Adrenal gland (tissue), 12 donors: ENCODE measurements around the gene ARHGEF28. TPM values are rescaled to one million over a fixed set of nuclear protein-coding genes. Genes with fewer than 3 reads are reported as not detected.

ENCODE experiments used
- DNase-seq, 7 donors: peaks; one replicate each; pipeline ENCODE4 v3.0.0-alpha.2; 2019 to 2020
- H3K27ac ChIP-seq, 5 donors: fragments of 200-600 bp; sonication (generic) in 4 of 5; 1 replicate in 3 of 5; 2 replicates in 2 of 5; pipeline versions ENCODE4 v1.5.1 to v1.8.0; 2016 to 2020; ENCODE audit warnings: mild to moderate bottlenecking in 1 of 5
- H3K27me3 ChIP-seq: fragments of 200-600 bp; 2 replicates; pipeline ENCODE4 v1.8.0; 2021
- H3K36me3 ChIP-seq, 2 donors: fragments of 200-600 bp; replicated peaks in 1 of 2; 1 replicate in 1 of 2; 2 replicates in 1 of 2; pipeline versions ENCODE4 v1.5.1 to v1.8.0; 2018 to 2022
- H3K4me1 ChIP-seq, 2 donors: fragments of 200-600 bp; replicated peaks in 1 of 2; 1 replicate in 1 of 2; 2 replicates in 1 of 2; pipeline versions ENCODE4 v1.5.1 to v1.8.0; 2018 to 2021
- H3K4me3 ChIP-seq, 4 donors: fragments of 200-600 bp; sonication (generic) in 3 of 4; one replicate each; pipeline ENCODE4 v1.5.1; 2016 to 2018
- H3K9me3 ChIP-seq, 3 donors: fragments of 200-600 bp; sonication (generic) in 1 of 3; replicated peaks in 1 of 3; 1 replicate in 2 of 3; 2 replicates in 1 of 3; pipeline versions ENCODE4 v1.5.1 to v1.8.0; 2016 to 2021
- CTCF ChIP-seq, 6 experiments: fragments of 450-650 bp in 4 of 6; fragments of 200-600 bp in 2 of 6; sonication (generic) in 1 of 6; IDR thresholded peaks; 1 replicate in 5 of 6; 2 replicates in 1 of 6; pipeline versions ENCODE4 v1.5.1 to v1.8.0; 2016 to 2021; ENCODE audit warnings: antibody characterized with exemption in 6 of 6, mild to moderate bottlenecking in 2 of 6, moderate library complexity in 1 of 6
- POLR2A ChIP-seq, 2 donors: fragments of 450-650 bp; IDR thresholded peaks; one replicate each; pipeline ENCODE4 v1.6.1; 2017; ENCODE audit warnings: antibody characterized with exemption in 2 of 2, mild to moderate bottlenecking in 2 of 2, moderate library complexity in 1 of 2
- WGBS, 4 donors: extraction: QIAGEN DNeasy Blood & Tissue Kit in 2 of 4; methylation state at CpG; one replicate each; pipeline versions ENCODE4 v1.1.5 to v1.1.7; 2013 to 2017; 5-methylcytosine and 5-hydroxymethylcytosine counted together
- intact Hi-C, 2 donors: fragments of 100-400 bp; cut with DNase I; formaldehyde crosslinking; loops; one replicate each; pipeline versions ENCODE4 v1.14.1 to v1.15.0; 2022 to 2023
- polyA plus RNA-seq, 3 donors: library from polyadenylated mRNA; stranded (reverse); fragments of 200-250 nt in 2 of 3; fragments of 350-450 nt in 1 of 3; fragmentation: Illumina TruSeq in 1 of 3; extraction: RNeasy Lipid Tissue Mini Kit (QIAGEN cat#74804) in 1 of 3; gene quantifications; one replicate each; pipeline ENCODE4 v1.2.3, GENCODE V29; 2013 to 2014
- total RNA-seq, 9 donors: library from RNA; depleted of rRNA in 4 of 9; stranded (reverse); fragments of >200 nt in 4 of 9; fragments of 120-200 nt in 1 of 9; fragmentation: NEBNext Ultra II Directional in 1 of 9; extraction: Animal tissue kit (Norgen Biotek cat#: 25700) in 1 of 9; gene quantifications; one replicate each; pipeline versions ENCODE4 v1.1.0 to v1.2.4, GENCODE V29; 2013 to 2023
- donor health status: healthy with polysubstance abuse.
- donor health status: Bipolar disorder and iron deficiency.
- donor health status: DM: yes; HTN: yes; CAD: no.
- donor health status: DM: no; HTN: no; CAD: no.
- donor health status: DM: no; HTN: no; CAD: no.
- donor health status: DM: yes; HTN: yes; CAD: no.

ARHGEF28 gene
- total and polyA plus RNA-seq, 12 donors, result 25.3 to 138 (median 42.4) TPM

- peak overlapping the region in 3 of 5 donors; percentile 90 to 91 (median 90) for H3K27ac ChIP-seq
- no peaks in the 10 kb centered on the region for H3K27me3 ChIP-seq
- no peaks in the 10 kb centered on the region for H3K9me3 ChIP-seq
- peaks cover 41 to 60% of the 10 kb centered on the region in 2 donors for H3K4me1 ChIP-seq
- DNase-seq, result no peak
- TF ChIP-seq POLR2A (IDR thresholded peaks at IDR 0.05) (no peak), CTCF (IDR thresholded peaks at IDR 0.05) (no peak)
- 40 to 67% (median 55%) methylated on average over 14 of the region's 14 CpGs for WGBS, 4 donors
- H3K4me3 ChIP-seq, result peak overlapping the region in 3 of 4 donors; percentile 64 to 92 (median 74)
- no peaks in the 10 kb centered on the region for H3K36me3 ChIP-seq
- intact Hi-C loops, result no loop called here
Observed at GRCh38 chr5:73626814-73627313, 868 bp downstream of the ARHGEF28 start.

- Histone ChIP-seq H3K27me3 (no peaks in the 10 kb centered on the region), H3K36me3 (no peaks in the 10 kb centered on the region), H3K4me1 (peaks cover 33 to 56% of the 10 kb centered on the region in 2 donors), H3K4me3 (no peak overlapping the region), H3K27ac (no peak overlapping the region), H3K9me3 (no peaks in the 10 kb centered on the region)
- DNase-seq, result no peak
- intact Hi-C loops, result no loop called here
- TF ChIP-seq CTCF (IDR thresholded peaks at IDR 0.05) (no peak), POLR2A (IDR thresholded peaks at IDR 0.05) (no peak)
Observed at GRCh38 chr5:73629456-73629855, 3.5 kb downstream of the ARHGEF28 start.

- no peak for TF ChIP-seq CTCF (IDR thresholded peaks at IDR 0.05)
- no peak for TF ChIP-seq POLR2A (IDR thresholded peaks at IDR 0.05)
Observed at GRCh38 chr5:73630765-73631164, 4.8 kb downstream of the ARHGEF28 start.

GRCh38 chr5:73631500-73631899, 5.5 kb downstream of the ARHGEF28 start:
- no peaks in the 10 kb centered on the region for H3K9me3 ChIP-seq
- H3K4me3 ChIP-seq, result no peak overlapping the region
- no peaks in the 10 kb centered on the region for H3K36me3 ChIP-seq
- intact Hi-C loops, result no loop called here
- peaks cover 24 to 56% of the 10 kb centered on the region in 2 donors for H3K4me1 ChIP-seq
- no peaks in the 10 kb centered on the region for H3K27me3 ChIP-seq
- TF ChIP-seq POLR2A (IDR thresholded peaks at IDR 0.05) (no peak), CTCF (IDR thresholded peaks at IDR 0.05) (no peak)
- DNase-seq, result no peak
- peak overlapping the region in 2 of 5 donors; percentile 1 to 9 for H3K27ac ChIP-seq

More at GRCh38 chr5:73630765-73631164, 4.8 kb downstream of the ARHGEF28 start:
- Histone ChIP-seq H3K9me3 (no peaks in the 10 kb centered on the region), H3K4me1 (peaks cover 24 to 53% of the 10 kb centered on the region in 2 donors), H3K36me3 (no peaks in the 10 kb centered on the region), H3K27ac (no peak overlapping the region), H3K4me3 (no peak overlapping the region), H3K27me3 (no peaks in the 10 kb centered on the region)
- intact Hi-C loops, result no loop called here
- no peak for DNase-seq
